ENCODE data around the gene CRMP1. TPM values are rescaled to one million over a fixed set of nuclear protein-coding genes. Genes with fewer than 3 reads are reported as not detected.
"Not testable (repeated sequence)": the region's sequence is repeated elsewhere in the genome, so short reads cannot be mapped to it uniquely, and the experiment has no call there.

Gene CRMP1
- total RNA-seq, 1 donor from 2014 or later: 6.2 TPM

GRCh38 chr4:5839751-5840674, 52.9 kb downstream of the CRMP1 start:
- Histone ChIP-seq H3K27me3 (ENCODE audit: low read depth) (no peaks in the 10 kb centered on the region), H3K4me3 (no peak overlapping the region), H3K27ac (peak overlapping the region; percentile 36), H3K36me3 (no peaks in the 10 kb centered on the region), H3K9me3 (no peaks in the 10 kb centered on the region), H3K4me1 (peaks cover 22% of the 10 kb centered on the region)
- no peak for TF ChIP-seq CTCF (IDR thresholded peaks at IDR 0.05)
- DNase-seq (no peak), ATAC-seq (peak in 1 of 2 donors; percentile 59)
- intact Hi-C loops (cut with DNase I): no loop called here

GRCh38 chr4:5839332-5839731, 53.6 kb downstream of the CRMP1 start:
- H3K4me1 ChIP-seq: peaks cover 22% of the 10 kb centered on the region
- ATAC-seq: no peak

GRCh38 chr4:5837483-5837882, 55.4 kb downstream of the CRMP1 start:
- H3K4me3 ChIP-seq; DNase-seq; intact Hi-C loops (cut with DNase I); H3K36me3 ChIP-seq; H3K27me3 ChIP-seq (ENCODE audit: low read depth); ATAC-seq; H3K4me1 ChIP-seq; H3K9me3 ChIP-seq; H3K27ac ChIP-seq: not testable (repeated sequence)

More at GRCh38 chr4:5839332-5839731, 53.6 kb downstream of the CRMP1 start:
- no peaks in the 10 kb centered on the region for H3K27me3 ChIP-seq (ENCODE audit: low read depth)
- H3K9me3 ChIP-seq: no peaks in the 10 kb centered on the region
- no peak for TF ChIP-seq CTCF (IDR thresholded peaks at IDR 0.05)
- no peaks in the 10 kb centered on the region for H3K36me3 ChIP-seq
- peak overlapping the region; percentile 36 for H3K27ac ChIP-seq
- DNase-seq: no peak
- intact Hi-C loops (cut with DNase I): no loop called here
- no peak overlapping the region for H3K4me3 ChIP-seq

GRCh38 chr4:5836943-5837342, 55.9 kb downstream of the CRMP1 start:
- Histone ChIP-seq H3K27ac (no peak overlapping the region), H3K4me1 (peaks cover 9% of the 10 kb centered on the region), H3K9me3 (no peaks in the 10 kb centered on the region), H3K36me3 (no peaks in the 10 kb centered on the region), H3K27me3 (ENCODE audit: low read depth) (no peaks in the 10 kb centered on the region), H3K4me3 (no peak overlapping the region)
- ATAC-seq: no peak
- DNase-seq: no peak
- intact Hi-C loops (cut with DNase I): no loop called here
- TF ChIP-seq CTCF (IDR thresholded peaks at IDR 0.05): no peak

- Histone ChIP-seq H3K4me1 (peaks cover 9% of the 10 kb centered on the region), H3K36me3 (peaks cover 14% of the 10 kb centered on the region), H3K27ac (no peak overlapping the region), H3K4me3 (no peak overlapping the region), H3K9me3 (no peaks in the 10 kb centered on the region), H3K27me3 (ENCODE audit: low read depth) (peaks cover 3% of the 10 kb centered on the region)
- DNase-seq: no peak
- intact Hi-C loops (cut with DNase I): no loop called here
- ATAC-seq: no peak
- no peak for TF ChIP-seq CTCF (IDR thresholded peaks at IDR 0.05)
Measured at GRCh38 chr4:5828005-5828391, 64.9 kb downstream of the CRMP1 start.

Data from lower lobe of right lung (tissue), 2 donors.